ENCODE measurements around the gene GJD3.
"Not testable (repeated sequence)": the region's sequence is repeated elsewhere in the genome, so short reads cannot be mapped to it uniquely, and the experiment has no call there.

Gene GJD3

GRCh38 chr17:40376541-40376940 is 12.0 kb upstream of the GJD3 start:
- not testable (repeated sequence) for H2AFZ ChIP-seq (ENCODE audit: low read depth, low read length); H3K9me3 ChIP-seq (ENCODE audit: low read length); H3K4me1 ChIP-seq (ENCODE audit: insufficient read depth, low read length)

GRCh38 chr17:40375786-40376185 is 11.2 kb upstream of the GJD3 start:
- not testable (repeated sequence) for H2AFZ ChIP-seq (ENCODE audit: low read depth, low read length); H3K27me3 ChIP-seq (ENCODE audit: insufficient read depth, low read length); H3K4me1 ChIP-seq (ENCODE audit: insufficient read depth, low read length); H3K4me3 ChIP-seq (ENCODE audit: low read length); H3K36me3 ChIP-seq (ENCODE audit: insufficient read depth, low read length); H3K9me3 ChIP-seq (ENCODE audit: low read length)

More at GRCh38 chr17:40376541-40376940, 12.0 kb upstream of the GJD3 start:
- not testable (repeated sequence) for H3K4me3 ChIP-seq (ENCODE audit: low read length); H3K36me3 ChIP-seq (ENCODE audit: insufficient read depth, low read length); H3K27me3 ChIP-seq (ENCODE audit: insufficient read depth, low read length)

- H3K4me1 ChIP-seq (ENCODE audit: insufficient read depth, low read length) = peaks cover 6% of the 10 kb centered on the region
- no peaks in the 10 kb centered on the region for H3K27me3 ChIP-seq (ENCODE audit: insufficient read depth, low read length)
- H3K36me3 ChIP-seq (ENCODE audit: insufficient read depth, low read length) = no peaks in the 10 kb centered on the region
- H2AFZ ChIP-seq (ENCODE audit: low read depth, low read length) = no peak overlapping the region
- H3K9me3 ChIP-seq (ENCODE audit: low read length) = no peaks in the 10 kb centered on the region
- H3K4me3 ChIP-seq (ENCODE audit: low read length) = no peak overlapping the region
Observed at GRCh38 chr17:40374821-40375498, 10.4 kb upstream of the GJD3 start.

- Histone ChIP-seq H3K9me3 (ENCODE audit: low read length) (no peaks in the 10 kb centered on the region), H3K27me3 (ENCODE audit: insufficient read depth, low read length) (no peaks in the 10 kb centered on the region), H3K4me1 (ENCODE audit: insufficient read depth, low read length) (peaks cover 6% of the 10 kb centered on the region), H2AFZ (ENCODE audit: low read depth, low read length) (no peak overlapping the region), H3K36me3 (ENCODE audit: insufficient read depth, low read length) (no peaks in the 10 kb centered on the region), H3K4me3 (ENCODE audit: low read length) (no peak overlapping the region)
Observed at GRCh38 chr17:40373999-40374398, 9.5 kb upstream of the GJD3 start.

GRCh38 chr17:40373324-40373723 is 8.8 kb upstream of the GJD3 start:
- no peaks in the 10 kb centered on the region for H3K27me3 ChIP-seq (ENCODE audit: insufficient read depth, low read length)
- no peaks in the 10 kb centered on the region for H3K9me3 ChIP-seq (ENCODE audit: low read length)
- no peak overlapping the region for H3K4me3 ChIP-seq (ENCODE audit: low read length)
- no peak overlapping the region for H2AFZ ChIP-seq (ENCODE audit: low read depth, low read length)
- H3K4me1 ChIP-seq (ENCODE audit: insufficient read depth, low read length) = peaks cover 6% of the 10 kb centered on the region
- no peaks in the 10 kb centered on the region for H3K36me3 ChIP-seq (ENCODE audit: insufficient read depth, low read length)

- not testable (repeated sequence) for H3K4me1 ChIP-seq (ENCODE audit: insufficient read depth, low read length); H3K27me3 ChIP-seq (ENCODE audit: insufficient read depth, low read length); H3K4me3 ChIP-seq (ENCODE audit: low read length); H3K36me3 ChIP-seq (ENCODE audit: insufficient read depth, low read length); H2AFZ ChIP-seq (ENCODE audit: low read depth, low read length); H3K9me3 ChIP-seq (ENCODE audit: low read length)
Observed at GRCh38 chr17:40372644-40373043, 8.1 kb upstream of the GJD3 start.

- Histone ChIP-seq H3K4me3 (ENCODE audit: low read length) (no peak overlapping the region), H3K9me3 (ENCODE audit: low read length) (no peaks in the 10 kb centered on the region), H3K36me3 (ENCODE audit: insufficient read depth, low read length) (no peaks in the 10 kb centered on the region), H3K27me3 (ENCODE audit: insufficient read depth, low read length) (no peaks in the 10 kb centered on the region), H3K4me1 (ENCODE audit: insufficient read depth, low read length) (peaks cover 6% of the 10 kb centered on the region), H2AFZ (ENCODE audit: low read depth, low read length) (no peak overlapping the region)
Observed at GRCh38 chr17:40372031-40372430, 7.5 kb upstream of the GJD3 start.

- Histone ChIP-seq H2AFZ (ENCODE audit: low read depth, low read length) (no peak overlapping the region), H3K27me3 (ENCODE audit: insufficient read depth, low read length) (no peaks in the 10 kb centered on the region), H3K4me1 (ENCODE audit: insufficient read depth, low read length) (peaks cover 6% of the 10 kb centered on the region), H3K4me3 (ENCODE audit: low read length) (no peak overlapping the region), H3K9me3 (ENCODE audit: low read length) (no peaks in the 10 kb centered on the region), H3K36me3 (ENCODE audit: insufficient read depth, low read length) (no peaks in the 10 kb centered on the region)
Observed at GRCh38 chr17:40371261-40371929, 6.9 kb upstream of the GJD3 start.

- no peaks in the 10 kb centered on the region for H3K27me3 ChIP-seq (ENCODE audit: insufficient read depth, low read length)
Observed at GRCh38 chr17:40369923-40370322, 5.4 kb upstream of the GJD3 start.

GRCh38 chr17:40367728-40368127 is 3.2 kb upstream of the GJD3 start:
- H3K9me3 ChIP-seq (ENCODE audit: low read length); H3K4me3 ChIP-seq (ENCODE audit: low read length); H2AFZ ChIP-seq (ENCODE audit: low read depth, low read length); H3K4me1 ChIP-seq (ENCODE audit: insufficient read depth, low read length); H3K27me3 ChIP-seq (ENCODE audit: insufficient read depth, low read length); H3K36me3 ChIP-seq (ENCODE audit: insufficient read depth, low read length): not testable (repeated sequence)

More at GRCh38 chr17:40369923-40370322, 5.4 kb upstream of the GJD3 start:
- Histone ChIP-seq H3K9me3 (ENCODE audit: low read length) (no peaks in the 10 kb centered on the region), H3K36me3 (ENCODE audit: insufficient read depth, low read length) (no peaks in the 10 kb centered on the region), H3K4me1 (ENCODE audit: insufficient read depth, low read length) (peaks cover 5% of the 10 kb centered on the region), H2AFZ (ENCODE audit: low read depth, low read length) (no peak overlapping the region), H3K4me3 (ENCODE audit: low read length) (no peak overlapping the region)

GRCh38 chr17:40366861-40367518 is 2.5 kb upstream of the GJD3 start:
- H3K4me3 ChIP-seq (ENCODE audit: low read length) = no peak overlapping the region
- no peaks in the 10 kb centered on the region for H3K9me3 ChIP-seq (ENCODE audit: low read length)
- peaks cover 2% of the 10 kb centered on the region for H3K4me1 ChIP-seq (ENCODE audit: insufficient read depth, low read length)
- H3K36me3 ChIP-seq (ENCODE audit: insufficient read depth, low read length) = no peaks in the 10 kb centered on the region
- no peak overlapping the region for H2AFZ ChIP-seq (ENCODE audit: low read depth, low read length)
- H3K27me3 ChIP-seq (ENCODE audit: insufficient read depth, low read length) = no peaks in the 10 kb centered on the region

GRCh38 chr17:40366076-40366860 is 1.7 kb upstream of the GJD3 start:
- Histone ChIP-seq H3K4me1 (ENCODE audit: insufficient read depth, low read length) (peaks cover 3% of the 10 kb centered on the region), H3K27me3 (ENCODE audit: insufficient read depth, low read length) (no peaks in the 10 kb centered on the region), H3K9me3 (ENCODE audit: low read length) (no peaks in the 10 kb centered on the region), H3K4me3 (ENCODE audit: low read length) (no peak overlapping the region), H2AFZ (ENCODE audit: low read depth, low read length) (no peak overlapping the region), H3K36me3 (ENCODE audit: insufficient read depth, low read length) (no peaks in the 10 kb centered on the region)

GRCh38 chr17:40364906-40365305 is 369 bp upstream of the GJD3 start:
- no peak overlapping the region for H3K4me3 ChIP-seq (ENCODE audit: low read length)
- peaks cover 3% of the 10 kb centered on the region for H3K4me1 ChIP-seq (ENCODE audit: insufficient read depth, low read length)

More at GRCh38 chr17:40364906-40365305, 369 bp upstream of the GJD3 start:
- Histone ChIP-seq H3K27me3 (ENCODE audit: insufficient read depth, low read length) (peaks cover 5% of the 10 kb centered on the region), H3K36me3 (ENCODE audit: insufficient read depth, low read length) (no peaks in the 10 kb centered on the region), H3K9me3 (ENCODE audit: low read length) (no peaks in the 10 kb centered on the region), H2AFZ (ENCODE audit: low read depth, low read length) (no peak overlapping the region)
